ENCODE results near the gene MYCBP.
A peak's percentile ranks its signal among the peaks of the same experiment; 100 is the strongest.

The MYCBP gene

DNA sequence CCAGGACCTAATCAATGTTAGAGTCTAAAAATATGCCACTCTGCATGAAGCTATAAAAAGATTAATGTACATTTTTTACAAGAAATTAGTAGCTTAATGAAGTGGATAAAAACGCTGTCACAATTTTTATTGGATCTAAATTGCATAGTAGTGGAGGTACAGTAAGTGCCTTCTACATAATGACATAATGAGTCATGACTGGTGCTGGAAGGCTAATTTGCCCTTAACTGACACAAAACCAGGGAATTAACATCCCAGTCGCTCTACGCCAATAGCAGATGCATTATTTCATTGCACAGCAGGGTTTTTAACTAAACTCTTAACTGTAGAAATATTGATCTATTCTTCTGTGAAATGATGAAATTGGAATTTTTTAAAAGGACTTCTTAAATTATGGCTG, 46.9 kb downstream of the MYCBP start:
- DNase-seq (ENCODE audit: low read depth): no peak
- H3K4me3 ChIP-seq (ENCODE audit: low read depth, low read length): no peak overlapping the region
- TF ChIP-seq, protein P1, sequence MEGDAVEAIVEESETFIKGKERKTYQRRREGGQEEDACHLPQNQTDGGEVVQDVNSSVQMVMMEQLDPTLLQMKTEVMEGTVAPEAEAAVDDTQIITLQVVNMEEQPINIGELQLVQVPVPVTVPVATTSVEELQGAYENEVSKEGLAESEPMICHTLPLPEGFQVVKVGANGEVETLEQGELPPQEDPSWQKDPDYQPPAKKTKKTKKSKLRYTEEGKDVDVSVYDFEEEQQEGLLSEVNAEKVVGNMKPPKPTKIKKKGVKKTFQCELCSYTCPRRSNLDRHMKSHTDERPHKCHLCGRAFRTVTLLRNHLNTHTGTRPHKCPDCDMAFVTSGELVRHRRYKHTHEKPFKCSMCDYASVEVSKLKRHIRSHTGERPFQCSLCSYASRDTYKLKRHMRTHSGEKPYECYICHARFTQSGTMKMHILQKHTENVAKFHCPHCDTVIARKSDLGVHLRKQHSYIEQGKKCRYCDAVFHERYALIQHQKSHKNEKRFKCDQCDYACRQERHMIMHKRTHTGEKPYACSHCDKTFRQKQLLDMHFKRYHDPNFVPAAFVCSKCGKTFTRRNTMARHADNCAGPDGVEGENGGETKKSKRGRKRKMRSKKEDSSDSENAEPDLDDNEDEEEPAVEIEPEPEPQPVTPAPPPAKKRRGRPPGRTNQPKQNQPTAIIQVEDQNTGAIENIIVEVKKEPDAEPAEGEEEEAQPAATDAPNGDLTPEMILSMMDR (IDR thresholded peaks at IDR 0.05; ENCODE audit: insufficient read depth, low read depth, low read length, missing control alignments): no peak

DNA sequence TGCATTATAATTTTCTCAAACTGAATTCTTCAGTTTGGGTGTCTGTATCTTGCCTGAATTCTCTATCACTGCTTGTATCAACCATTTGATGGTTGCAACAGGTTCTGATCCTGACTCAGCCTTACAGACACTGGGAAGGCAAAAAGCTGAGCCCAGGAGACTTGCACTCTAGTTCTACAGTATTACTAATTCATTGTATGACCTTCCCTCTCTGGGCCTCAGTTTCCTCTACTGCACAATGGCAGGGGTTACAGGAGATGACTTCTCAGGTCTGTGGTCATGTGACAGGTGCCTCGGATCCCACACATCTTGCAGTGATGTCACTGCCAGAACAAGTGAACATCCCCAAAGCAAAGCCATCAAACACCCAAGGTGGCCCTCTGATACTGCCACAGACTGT, 52.3 kb downstream of the MYCBP start:
- no peak overlapping the region for H3K4me3 ChIP-seq (ENCODE audit: low read depth, low read length)
- no peak for DNase-seq (ENCODE audit: low read depth)
- TF ChIP-seq, protein P1 (IDR thresholded peaks at IDR 0.05; ENCODE audit: insufficient read depth, low read depth, low read length, missing control alignments): no peak

DNA sequence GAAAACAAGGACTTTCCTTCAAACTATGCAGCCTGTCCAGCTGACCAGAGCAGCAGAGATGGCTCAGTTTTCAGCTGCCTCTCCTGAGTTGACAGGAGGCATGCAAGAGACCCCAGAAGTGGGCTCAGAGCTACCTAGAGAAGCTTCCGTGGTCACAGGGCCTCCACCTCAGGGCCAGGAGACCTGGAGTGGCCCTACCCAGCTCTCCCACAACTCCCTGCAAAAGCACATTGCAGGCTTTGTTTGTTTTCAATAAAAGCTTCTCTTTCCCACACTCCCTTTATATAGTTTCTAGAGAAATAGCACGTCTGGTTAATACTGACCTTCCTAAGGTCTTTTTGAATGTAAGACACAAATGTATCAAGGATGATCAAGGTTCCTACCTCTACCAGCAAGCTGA, 53.6 kb downstream of the MYCBP start:
- no peak overlapping the region for H3K4me3 ChIP-seq (ENCODE audit: low read depth, low read length)
- DNase-seq (ENCODE audit: low read depth): no peak
- TF ChIP-seq, protein P1 (IDR thresholded peaks at IDR 0.05; ENCODE audit: insufficient read depth, low read depth, low read length, missing control alignments): no peak

DNA sequence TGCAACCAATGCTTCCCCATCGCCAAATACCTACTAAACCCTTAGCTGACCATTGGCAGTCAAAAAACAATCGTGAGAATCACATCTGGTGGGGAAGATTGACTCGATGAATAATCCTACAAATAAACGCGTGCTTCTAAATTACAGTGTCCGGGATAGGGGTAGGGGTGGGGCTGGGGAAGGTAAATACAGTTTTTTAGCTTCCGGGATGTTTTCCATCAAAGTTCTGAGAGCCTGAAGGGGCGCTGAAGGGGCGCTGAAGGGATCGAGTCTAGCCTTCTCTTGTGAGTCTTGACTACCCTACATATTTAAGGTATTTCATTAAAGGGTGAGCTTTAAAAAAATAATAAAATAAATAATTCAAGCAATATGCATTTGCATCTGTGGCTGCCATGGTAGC, 54.1 kb downstream of the MYCBP start:
- DNase-seq (ENCODE audit: low read depth): no peak
- TF ChIP-seq, protein P1 (IDR thresholded peaks at IDR 0.05; ENCODE audit: insufficient read depth, low read depth, low read length, missing control alignments): no peak
- no peak overlapping the region for H3K4me3 ChIP-seq (ENCODE audit: low read depth, low read length)

DNA sequence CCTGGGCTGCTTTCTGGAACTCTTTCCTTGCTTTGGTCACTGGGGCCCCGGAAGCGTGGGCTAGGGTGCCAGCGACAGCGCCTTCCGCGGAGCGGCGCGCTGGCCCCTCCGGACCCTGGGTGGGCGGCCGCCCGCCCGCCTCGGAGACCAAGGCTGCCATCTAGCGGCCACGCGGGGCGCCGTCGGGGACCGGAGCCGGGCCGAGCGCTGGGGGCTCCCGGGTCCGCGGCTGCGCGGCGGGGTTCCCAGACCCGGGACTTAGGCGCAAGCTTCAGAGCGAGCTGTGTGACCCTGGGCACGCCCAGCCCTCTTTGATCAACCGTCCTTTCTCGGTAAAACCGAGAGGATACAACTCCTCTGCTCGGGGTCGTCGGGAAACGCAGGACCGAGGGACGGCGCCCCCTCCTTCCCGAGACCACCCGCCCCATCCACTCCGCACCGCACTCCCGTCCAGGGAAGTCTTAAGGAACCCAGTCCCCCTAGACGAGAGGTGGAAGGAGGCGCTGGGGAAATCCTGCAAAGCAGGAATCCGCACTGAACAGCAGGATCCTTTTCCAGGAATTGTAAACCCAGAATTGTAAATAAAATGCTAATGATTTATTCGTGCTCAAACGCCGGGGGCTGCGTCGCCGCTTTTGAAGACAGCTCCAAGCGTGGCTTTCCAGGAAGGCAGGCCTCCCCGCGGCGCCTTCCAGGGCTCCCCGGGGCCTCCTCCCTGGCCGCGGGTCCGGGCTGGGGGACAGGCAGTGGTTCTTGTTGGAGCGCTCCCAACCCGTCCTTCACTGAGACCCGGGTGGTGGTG, 54.8 kb downstream of the MYCBP start:
- H3K4me3 ChIP-seq (ENCODE audit: low read depth, low read length): peak overlapping the region; percentile 19; the same call in 1 of the 2 replicates
- TF ChIP-seq, protein P1 (IDR thresholded peaks at IDR 0.05; ENCODE audit: insufficient read depth, low read depth, low read length, missing control alignments): peak; percentile 82
- peak; percentile 36 for DNase-seq (ENCODE audit: low read depth)

DNA sequence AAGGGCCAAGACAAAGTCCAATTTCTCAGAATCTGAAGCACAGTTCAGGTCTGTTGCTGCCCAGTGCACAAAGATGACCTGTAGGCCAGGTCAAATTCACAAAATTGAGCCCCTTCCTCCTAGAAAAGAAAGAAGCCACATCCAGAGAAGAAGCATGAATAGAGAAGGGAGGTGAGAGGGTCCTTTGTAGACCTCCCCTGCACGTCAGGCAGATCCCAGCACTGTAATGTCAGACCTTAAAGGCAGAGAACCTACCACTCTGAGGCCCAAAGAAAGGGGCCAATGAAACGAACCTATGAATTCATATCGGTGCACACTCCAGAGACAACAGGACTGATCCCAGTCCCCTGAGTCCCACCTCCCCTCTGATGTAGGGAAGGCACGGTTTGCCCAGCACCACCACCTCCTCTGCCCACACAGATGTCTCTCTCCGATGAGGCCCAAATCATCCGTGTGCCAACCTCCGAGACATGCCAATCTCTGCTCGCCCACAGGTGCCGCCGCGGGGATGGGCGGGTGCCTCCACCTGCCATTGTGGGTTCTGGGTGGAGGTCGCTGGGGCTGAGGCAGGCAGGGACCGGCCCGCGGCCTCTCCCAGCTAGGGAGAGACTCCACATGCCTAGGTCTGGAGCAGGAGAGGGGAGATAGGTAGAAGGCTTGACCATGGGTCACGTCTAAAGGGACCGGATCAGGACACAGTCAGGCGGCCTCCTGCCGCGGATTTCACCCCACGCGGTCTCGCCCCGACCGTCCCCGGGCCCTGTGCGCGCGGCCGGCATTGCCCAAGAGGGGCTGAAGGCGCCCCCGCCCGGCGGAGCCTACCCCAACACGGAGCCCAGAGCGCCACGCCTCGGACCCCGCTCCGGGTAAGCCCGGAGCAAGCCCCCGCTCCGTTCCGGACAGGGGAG, 55.6 kb downstream of the MYCBP start:
- DNase-seq (ENCODE audit: low read depth): no peak
- no peak overlapping the region for H3K4me3 ChIP-seq (ENCODE audit: low read depth, low read length)
- TF ChIP-seq, protein P1 (IDR thresholded peaks at IDR 0.05; ENCODE audit: insufficient read depth, low read depth, low read length, missing control alignments): no peak
